Pons (tissue), 1 donor: ENCODE data around the gene GPC6.
A peak's percentile ranks its signal among the peaks of the same experiment; 100 is the strongest.

ENCODE experiments used
- DNase-seq: peaks from one replicate; pipeline ENCODE4 v3.0.0-alpha.2; 2016; ENCODE audit warnings: low spot score

GPC6 gene

DNA sequence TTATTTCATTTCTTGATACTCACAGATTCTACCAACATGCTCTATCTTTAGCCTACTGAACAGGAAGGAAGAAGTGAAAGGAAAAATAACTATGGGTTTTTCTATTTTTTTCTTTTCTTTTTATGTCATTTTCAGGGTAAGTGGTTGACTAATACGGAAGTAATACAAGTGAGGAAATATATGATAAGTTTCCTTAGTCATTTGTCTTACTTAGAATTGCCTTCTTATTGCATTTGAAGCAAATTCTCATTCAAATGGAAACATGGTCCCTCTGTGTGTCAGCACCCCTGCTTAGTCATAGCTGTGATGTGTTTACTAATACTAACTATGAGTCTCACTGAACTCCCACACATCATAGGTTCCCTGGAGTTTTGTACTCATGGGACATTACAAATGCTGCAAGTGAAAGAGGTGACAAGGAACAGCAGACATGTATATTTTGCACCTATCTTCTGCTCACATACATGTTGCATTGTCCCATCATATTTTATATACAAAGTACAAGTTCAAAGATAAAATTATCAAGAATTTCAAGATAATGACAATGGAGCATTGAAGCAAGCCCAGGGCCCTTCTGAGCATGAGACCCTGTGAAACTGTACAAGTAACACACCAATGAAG is 1192.8 kb downstream of the GPC6 start:
- DNase-seq: no peak

DNA sequence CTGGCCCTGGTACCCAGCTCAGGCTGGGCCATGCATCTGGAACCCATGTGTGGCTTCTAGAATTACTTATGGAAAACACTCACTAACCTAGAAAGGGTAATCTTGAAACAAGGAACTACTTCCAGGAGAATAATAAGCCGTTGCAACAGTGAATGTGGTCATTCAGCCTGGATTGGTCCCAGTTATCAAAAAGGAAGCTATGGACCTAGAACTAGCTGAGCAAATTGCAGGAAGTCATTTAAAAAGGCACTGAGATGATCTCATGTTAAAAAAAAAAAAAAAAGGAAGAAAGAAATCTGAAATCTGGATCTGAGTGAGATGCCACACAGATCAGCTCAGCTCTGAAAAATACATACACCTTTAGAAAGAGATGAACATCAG is 1193.3 kb downstream of the GPC6 start:
- no peak for DNase-seq

DNA sequence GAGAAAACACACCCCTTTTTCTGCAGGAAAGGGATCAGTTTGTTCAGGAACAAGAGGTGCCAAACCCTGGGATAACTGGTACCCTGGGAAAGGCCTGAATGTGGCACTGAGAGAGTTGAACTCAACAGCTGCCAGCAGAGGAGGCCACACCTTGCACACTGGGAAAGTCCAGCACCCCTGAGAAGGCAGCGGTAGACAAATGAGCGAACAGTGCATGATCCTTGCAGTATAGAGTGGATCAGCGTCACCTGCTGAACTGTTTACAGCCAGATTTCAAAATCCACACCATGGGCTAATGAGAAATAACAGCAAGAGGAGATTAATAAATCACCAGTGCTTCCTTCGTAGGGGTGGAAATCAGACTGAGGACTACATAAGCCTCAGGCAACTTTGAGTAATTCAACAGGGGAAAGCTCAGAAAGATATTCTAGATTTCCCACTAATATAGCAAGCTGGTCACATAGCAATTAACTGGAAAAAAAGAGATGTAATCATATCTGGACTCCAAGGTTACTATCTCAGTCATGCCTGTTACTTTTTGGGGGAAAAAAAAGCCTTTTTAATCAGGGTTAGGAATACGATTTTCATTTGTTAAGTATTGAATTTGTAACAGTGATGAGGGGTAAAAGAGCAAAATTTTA is 1200.8 kb downstream of the GPC6 start:
- no peak for DNase-seq

DNA sequence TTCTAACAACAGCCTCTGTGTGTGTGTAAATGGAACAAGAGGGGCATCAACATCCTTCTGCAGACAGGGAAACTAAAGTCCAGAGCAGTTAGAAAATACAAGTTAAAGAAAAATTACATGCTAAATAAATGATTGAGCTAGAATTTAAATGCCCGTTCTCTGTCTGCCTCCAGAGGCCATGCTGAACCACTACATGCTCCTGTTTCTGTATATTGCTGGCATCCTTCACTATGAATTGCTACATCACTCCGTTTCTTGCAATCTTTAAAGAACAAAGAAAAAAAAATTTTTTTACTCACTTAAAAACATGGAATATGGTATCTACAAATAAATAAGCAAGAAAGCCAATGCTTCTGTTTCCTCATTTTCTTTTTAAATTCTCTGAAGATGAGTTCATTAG is 1205.0 kb downstream of the GPC6 start:
- no peak for DNase-seq

DNA sequence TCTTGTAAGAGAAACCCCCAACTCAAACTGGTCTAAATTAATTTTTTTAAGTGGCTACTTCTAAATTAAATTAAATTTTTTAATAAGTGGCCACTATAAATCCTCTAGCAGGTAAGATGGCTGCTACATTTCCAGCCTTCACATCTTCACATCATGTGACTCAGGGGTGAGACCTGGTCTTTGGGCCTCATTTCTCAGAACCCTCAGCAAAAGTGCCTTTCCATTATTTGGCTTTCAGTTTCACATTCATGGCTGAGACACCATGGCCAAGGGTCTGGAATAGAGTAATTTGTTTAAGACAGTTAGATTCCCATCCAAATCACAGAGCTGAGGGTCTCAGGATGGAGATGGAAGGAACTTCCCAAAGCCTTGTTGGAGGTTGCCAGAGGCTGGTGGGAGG is 1205.4 kb downstream of the GPC6 start:
- DNase-seq: no peak

DNA sequence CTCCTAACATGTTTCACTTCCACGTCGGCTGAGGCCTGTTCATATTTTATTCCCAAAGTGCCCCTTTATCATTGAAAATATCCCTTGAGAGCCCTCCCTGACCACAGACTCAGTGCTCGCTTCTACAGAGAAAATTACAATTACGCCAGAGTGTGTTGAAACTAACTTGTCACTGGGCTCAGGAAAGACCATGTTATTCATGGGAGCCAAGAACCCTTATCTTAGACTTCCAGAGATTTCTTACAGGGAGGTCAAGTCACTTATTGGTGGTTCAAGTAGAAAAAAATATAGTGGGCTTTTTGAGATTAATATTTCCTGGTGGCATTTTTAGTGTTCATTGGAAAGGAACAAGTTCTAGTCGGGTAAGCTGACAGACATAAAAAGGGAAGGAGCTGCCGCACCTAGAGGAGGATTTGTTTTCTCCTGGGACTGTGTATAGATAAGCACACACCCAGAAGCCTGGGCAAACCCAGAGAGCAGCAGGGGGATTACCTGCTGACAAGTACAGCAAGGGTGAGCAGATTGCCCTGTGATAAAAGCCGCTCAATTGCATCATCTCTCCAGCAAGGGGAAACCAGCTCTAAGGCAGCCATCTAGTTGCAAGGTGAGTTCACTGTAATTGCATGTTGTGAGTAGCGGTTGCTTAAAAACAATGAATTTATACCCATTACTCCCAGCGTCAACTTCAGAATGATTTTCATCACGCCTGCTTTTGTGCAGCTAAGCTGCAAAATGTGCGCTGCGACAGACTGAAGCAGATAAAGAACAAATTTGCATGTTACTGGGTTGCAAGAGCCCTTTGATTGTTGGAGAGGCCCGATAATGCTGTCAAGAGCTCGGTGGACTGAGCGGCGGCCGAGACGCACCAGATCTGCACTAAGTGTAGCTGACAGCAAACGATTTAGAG is 1206.7 kb downstream of the GPC6 start:
- no peak for DNase-seq

DNA sequence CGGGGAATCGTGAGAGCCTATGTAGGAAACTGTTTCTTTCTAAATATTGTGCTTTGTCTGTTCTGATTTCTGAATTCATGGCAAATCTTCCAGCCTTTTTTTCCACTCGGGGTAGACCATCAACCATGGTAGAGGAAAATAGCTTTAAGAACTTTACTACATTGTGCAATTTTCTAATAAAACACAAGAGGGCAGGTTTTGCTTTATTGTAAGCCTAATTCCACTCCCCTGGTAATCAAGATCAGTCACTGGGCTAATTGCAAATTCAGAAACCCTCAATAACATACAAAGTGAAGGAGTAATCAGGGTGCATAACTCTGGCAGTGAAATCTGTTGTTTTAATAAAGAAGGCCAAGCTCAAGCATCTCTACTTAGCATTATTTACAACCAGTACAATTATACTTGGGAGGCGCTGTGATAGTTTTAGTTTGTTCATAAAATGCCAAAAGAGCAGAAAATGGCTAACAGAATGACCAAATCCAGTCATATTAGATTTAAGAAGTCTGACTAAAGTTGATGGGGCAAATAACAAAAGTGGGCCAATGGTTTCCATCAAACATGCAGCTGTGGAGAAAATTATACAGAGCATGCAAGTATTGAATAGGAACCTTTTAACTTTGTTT is 1209.1 kb downstream of the GPC6 start:
- peak; percentile 86 for DNase-seq

DNA sequence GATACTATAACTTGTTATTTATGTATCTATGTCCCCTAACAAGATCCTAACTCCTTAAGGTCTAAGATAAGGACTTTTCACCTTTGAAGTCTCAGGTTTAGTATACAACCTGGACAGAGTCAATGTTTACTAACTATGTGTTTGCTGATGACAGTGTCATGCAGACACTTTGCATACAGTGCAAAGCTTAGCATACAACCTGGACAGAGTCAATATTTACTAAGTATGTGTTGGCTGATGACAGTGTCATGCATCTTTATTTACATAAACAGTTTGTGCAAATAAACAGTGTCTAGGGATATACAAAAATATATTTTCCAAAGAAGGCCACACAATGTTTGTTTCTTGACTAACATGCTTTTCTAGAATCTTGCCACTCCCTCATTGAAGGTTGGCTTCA is 1218.2 kb downstream of the GPC6 start:
- DNase-seq: no peak

DNA sequence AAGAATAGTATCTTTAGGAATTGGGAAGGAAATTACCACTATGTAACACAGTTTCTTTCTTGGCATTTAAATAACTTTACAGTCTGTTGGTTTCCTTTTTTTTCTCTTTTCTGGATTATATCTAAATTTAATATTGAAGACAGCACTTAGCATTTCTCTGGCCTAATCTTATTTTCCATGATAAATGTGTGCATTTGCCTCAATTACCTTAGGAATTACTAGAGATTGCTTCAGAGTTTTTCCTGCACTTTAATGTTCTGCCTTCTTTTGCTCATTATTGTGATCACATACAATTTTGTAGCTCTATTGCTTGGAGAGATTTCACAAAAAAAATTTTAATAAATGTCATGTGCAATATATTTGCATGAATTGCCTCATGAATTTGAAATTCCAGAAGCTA is 1227.7 kb downstream of the GPC6 start:
- DNase-seq: no peak

DNA sequence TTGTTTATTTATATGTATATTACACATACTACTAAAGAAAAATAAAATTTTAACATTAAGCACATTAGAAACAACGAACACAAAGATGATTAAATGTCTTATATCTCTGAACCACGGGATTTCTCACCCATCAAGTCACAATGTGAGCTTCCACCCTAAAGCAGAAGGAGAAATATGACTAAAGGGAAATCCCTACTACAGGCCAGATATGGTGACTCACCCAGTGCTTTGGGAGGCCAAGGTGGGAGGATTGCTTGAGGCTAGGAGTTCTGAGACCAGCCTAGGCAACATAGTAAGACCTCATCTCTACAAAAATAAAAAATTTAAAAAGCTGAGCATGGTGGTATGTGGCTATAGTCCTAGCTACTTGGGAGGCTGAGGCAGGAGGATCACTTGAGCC is 1228.3 kb downstream of the GPC6 start:
- DNase-seq: no peak

DNA sequence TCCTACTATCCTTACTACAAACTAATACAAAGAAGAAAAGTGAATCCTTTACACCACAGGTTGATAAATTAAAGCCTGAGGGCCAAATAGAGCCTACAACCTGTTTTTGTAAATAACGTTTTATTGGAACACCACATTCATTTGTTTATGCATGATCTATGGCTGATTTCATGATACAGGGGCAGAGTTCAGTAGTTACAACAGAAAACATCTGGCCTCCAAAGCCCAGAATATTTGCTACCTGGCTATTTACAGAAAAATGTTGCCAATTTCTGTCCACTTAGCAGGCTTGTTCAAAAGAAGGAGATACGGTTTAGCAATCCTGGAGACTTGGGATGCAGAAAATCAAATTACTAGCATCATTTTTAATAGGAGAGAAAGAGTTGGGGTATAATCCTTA is 1228.8 kb downstream of the GPC6 start:
- DNase-seq: no peak
